Measurements from ENCODE around the gene PDZD2. TPM values are rescaled to one million over a fixed set of nuclear protein-coding genes. Genes with fewer than 3 reads are reported as not detected.
"Not testable (repeated sequence)": the region's sequence is repeated elsewhere in the genome, so short reads cannot be mapped to it uniquely, and the experiment has no call there.

Gene PDZD2
- total and polyA plus RNA-seq, 2 donors (not counting 3 experiments of a cell fraction or from before 2014, with no cell fraction given) = 0.66 to 6.9 TPM

GRCh38 chr5:32116574-32117313, 477.8 kb downstream of the PDZD2 start:
- H4K20me1 ChIP-seq (replicated peaks; ENCODE audit: control insufficient read depth, extremely low read depth, insufficient read depth, low read length) = no peaks in the 10 kb centered on the region
- FAIRE-seq = no peak
- peaks cover 20% of the 10 kb centered on the region for H3K79me2 ChIP-seq (ENCODE audit: control insufficient read depth, insufficient read depth, low read length)
- no peaks in the 10 kb centered on the region for H3K9me3 ChIP-seq (replicated peaks; ENCODE audit: control insufficient read depth, insufficient read depth, low read length)
- H3K27me3 ChIP-seq (ENCODE audit: control insufficient read depth in 2 of 2, insufficient read depth in 2 of 2, low read length in 2 of 2) = no peaks in the 10 kb centered on the region
- no peak overlapping the region for H3K4me2 ChIP-seq (ENCODE audit: insufficient read depth, low read length)
- no peaks in the 10 kb centered on the region for H3K9me1 ChIP-seq (replicated peaks; ENCODE audit: control insufficient read depth, extremely low read depth, insufficient read depth, low read length)
- H3K9ac ChIP-seq (replicated peaks; ENCODE audit: extremely low read depth, insufficient read depth, low read length) = no peak overlapping the region
- intact Hi-C loops (cut with micrococcal nuclease) (no loop called here), dilution Hi-C loops (cut with MboI; ENCODE audit: extremely low pct_ligation_motif_present, low sequenced_read_pairs) (no loop called here)
- no TSS peak for BruUV-seq (replicated peaks)
- H3K27ac ChIP-seq (ENCODE audit: insufficient read depth, low read depth, low read length) = no peak overlapping the region
- H3K4me3 ChIP-seq (replicated peaks in 1 of 3; ENCODE audit: insufficient read depth in 1 of 3, low read depth in 1 of 3, low read length in 3 of 3) = no peak overlapping the region
- ChIA-PET POLR2A (no interaction called here), CTCF (interaction anchor here (0.7 to 1.9 kb wide), 4 partner anchors 24 to 127 kb away, joined by 3 to 5 read pairs (median 4); no protein-coding TSS in a partner anchor)
- H2AFZ ChIP-seq (ENCODE audit: low read depth, low read length) = no peak overlapping the region
- DNase-seq (ENCODE audit: low read depth, low spot score) = no peak
- peaks cover 8 to 11% of the 10 kb centered on the region in 2 experiments for H3K36me3 ChIP-seq (ENCODE audit: control insufficient read depth in 2 of 2, extremely low read depth in 1 of 2, insufficient read depth in 2 of 2, low read length in 2 of 2)
- H3K4me1 ChIP-seq (ENCODE audit: control insufficient read depth, extremely low read depth, insufficient read depth, low read length) = peaks cover 6% of the 10 kb centered on the region
- no peak for TF ChIP-seq POLR2A (IDR thresholded peaks at IDR 0.05; ENCODE audit: low read depth, low read length)
- TF ChIP-seq FOS (IDR thresholded peaks at IDR 0.05; ENCODE audit: borderline replicate concordance, insufficient read depth, low read length) = peak; percentile 30
- no peak for TF ChIP-seq EZH2 (IDR thresholded peaks at IDR 0.05; ENCODE audit: borderline replicate concordance, low read depth, low read length, severe bottlenecking)

- H3K4me3 ChIP-seq (replicated peaks in 1 of 3; ENCODE audit: insufficient read depth in 1 of 3, low read depth in 1 of 3, low read length in 3 of 3); BruUV-seq (replicated peaks); H2AFZ ChIP-seq (ENCODE audit: low read depth, low read length); POLR2A ChIA-PET; intact Hi-C loops (cut with micrococcal nuclease); H3K4me1 ChIP-seq (ENCODE audit: control insufficient read depth, extremely low read depth, insufficient read depth, low read length); DNase-seq (ENCODE audit: low read depth, low spot score); H3K4me2 ChIP-seq (ENCODE audit: insufficient read depth, low read length); H3K9me1 ChIP-seq (replicated peaks; ENCODE audit: control insufficient read depth, extremely low read depth, insufficient read depth, low read length); CTCF ChIA-PET; H3K9ac ChIP-seq (replicated peaks; ENCODE audit: extremely low read depth, insufficient read depth, low read length); H4K20me1 ChIP-seq (replicated peaks; ENCODE audit: control insufficient read depth, extremely low read depth, insufficient read depth, low read length); FAIRE-seq; H3K27me3 ChIP-seq (ENCODE audit: control insufficient read depth in 2 of 2, insufficient read depth in 2 of 2, low read length in 2 of 2); H3K27ac ChIP-seq (ENCODE audit: insufficient read depth, low read depth, low read length); H3K9me3 ChIP-seq (replicated peaks; ENCODE audit: control insufficient read depth, insufficient read depth, low read length); dilution Hi-C loops (cut with MboI; ENCODE audit: extremely low pct_ligation_motif_present, low sequenced_read_pairs): not testable (repeated sequence)
- H3K79me2 ChIP-seq (ENCODE audit: control insufficient read depth, insufficient read depth, low read length) = peaks cover 26% of the 10 kb centered on the region
- H3K36me3 ChIP-seq (ENCODE audit: control insufficient read depth in 2 of 2, extremely low read depth in 1 of 2, insufficient read depth in 2 of 2, low read length in 2 of 2) = peaks cover 8 to 11% of the 10 kb centered on the region in 2 experiments
These were observed 480.0 kb downstream of the PDZD2 start for GRCh38 chr5:32118922-32119321.

Measured in endothelial cell of umbilical vein (primary cell).